Mucosa of stomach (tissue), 1 donor: ENCODE data around the gene MSMP.

ENCODE experiments used
- H3K27me3 ChIP-seq: one replicate; pipeline ENCODE4 v1.7.0; 2013; ENCODE audit warnings: mild to moderate bottlenecking, low read length; ENCODE audit not compliant: control insufficient read depth, insufficient read depth
- H3K36me3 ChIP-seq: one replicate; pipeline ENCODE4 v1.7.0; 2013; ENCODE audit warnings: low read length; ENCODE audit not compliant: control insufficient read depth, insufficient read depth
- H3K4me1 ChIP-seq: one replicate; pipeline ENCODE4 v1.7.0; 2013; ENCODE audit warnings: mild to moderate bottlenecking, low read length; ENCODE audit not compliant: control insufficient read depth, insufficient read depth
- H3K4me3 ChIP-seq: one replicate; pipeline ENCODE4 v1.7.0; 2013; ENCODE audit warnings: low read length
- H3K9ac ChIP-seq: one replicate; pipeline ENCODE4 v1.7.0; 2013; ENCODE audit warnings: mild to moderate bottlenecking, low read length, moderate library complexity
- H3K9me3 ChIP-seq: one replicate; pipeline ENCODE4 v1.7.0; 2013; ENCODE audit warnings: mild to moderate bottlenecking, low read length, moderate library complexity; ENCODE audit not compliant: control insufficient read depth
- donor health status: Pancreatic carcinoma.

The MSMP gene

GRCh38 chr9:35750256-35750531 is 3.9 kb downstream of the MSMP start:
- H3K4me3 ChIP-seq = peak overlapping the region; percentile 75

GRCh38 chr9:35749515-35750255 is 4.4 kb downstream of the MSMP start:
- Histone ChIP-seq H3K4me1 (peaks cover 31% of the 10 kb centered on the region), H3K4me3 (peak overlapping the region; percentile 75), H3K9ac (peak overlapping the region; percentile 93), H3K27me3 (no peaks in the 10 kb centered on the region), H3K36me3 (peaks cover 27% of the 10 kb centered on the region), H3K9me3 (no peaks in the 10 kb centered on the region)

More at GRCh38 chr9:35750256-35750531, 3.9 kb downstream of the MSMP start:
- Histone ChIP-seq H3K9me3 (no peaks in the 10 kb centered on the region), H3K36me3 (peaks cover 26% of the 10 kb centered on the region), H3K9ac (peak overlapping the region; percentile 93), H3K4me1 (peaks cover 30% of the 10 kb centered on the region), H3K27me3 (no peaks in the 10 kb centered on the region)

GRCh38 chr9:35748858-35749514 is 5.1 kb downstream of the MSMP start, which contains the start of the genes GBA2 and RGP1:
TSS of gene GBA2 (minus strand) at chr9:35749228. CDS start at chr9:35748704, 524 bp downstream.
TSS of gene RGP1 (plus strand) at chr9:35749287. CDS start at chr9:35749756, 469 bp downstream.
- H3K9me3 ChIP-seq = no peaks in the 10 kb centered on the region
- peak within 1 kb of the TSS; percentile 93 for H3K9ac ChIP-seq
- no peaks in the 10 kb centered on the region for H3K27me3 ChIP-seq
- peak within 1 kb of the TSS; percentile 75 for H3K4me3 ChIP-seq
- peaks cover 34% of the 10 kb centered on the region for H3K36me3 ChIP-seq
- peaks cover 31% of the 10 kb centered on the region for H3K4me1 ChIP-seq

GRCh38 chr9:35748242-35748857 is 5.7 kb downstream of the MSMP start:
- Histone ChIP-seq H3K9ac (peak overlapping the region; percentile 93), H3K4me3 (peak overlapping the region; percentile 60), H3K36me3 (peaks cover 33% of the 10 kb centered on the region), H3K27me3 (no peaks in the 10 kb centered on the region), H3K4me1 (peaks cover 31% of the 10 kb centered on the region), H3K9me3 (no peaks in the 10 kb centered on the region)

- no peaks in the 10 kb centered on the region for H3K27me3 ChIP-seq
- H3K9ac ChIP-seq = peak overlapping the region; percentile 93
- peaks cover 31% of the 10 kb centered on the region for H3K4me1 ChIP-seq
- peak overlapping the region; percentile 60 for H3K4me3 ChIP-seq
- H3K9me3 ChIP-seq = no peaks in the 10 kb centered on the region
- peaks cover 32% of the 10 kb centered on the region for H3K36me3 ChIP-seq
Observed at GRCh38 chr9:35746583-35746982, 7.5 kb downstream of the MSMP start.

- Histone ChIP-seq H3K27me3 (no peaks in the 10 kb centered on the region), H3K4me1 (peaks cover 28% of the 10 kb centered on the region), H3K4me3 (no peak overlapping the region), H3K9ac (peak overlapping the region; percentile 14), H3K36me3 (peaks cover 24% of the 10 kb centered on the region), H3K9me3 (no peaks in the 10 kb centered on the region)
Observed at GRCh38 chr9:35745569-35745968, 8.5 kb downstream of the MSMP start.

GRCh38 chr9:35743880-35744518 is 10.1 kb downstream of the MSMP start:
- Histone ChIP-seq H3K9me3 (no peaks in the 10 kb centered on the region), H3K9ac (no peak overlapping the region), H3K4me3 (no peak overlapping the region), H3K27me3 (no peaks in the 10 kb centered on the region), H3K36me3 (peaks cover 22% of the 10 kb centered on the region), H3K4me1 (peaks cover 19% of the 10 kb centered on the region)

- Histone ChIP-seq H3K9ac (no peak overlapping the region), H3K36me3 (peaks cover 25% of the 10 kb centered on the region), H3K9me3 (no peaks in the 10 kb centered on the region), H3K4me1 (peaks cover 19% of the 10 kb centered on the region), H3K4me3 (no peak overlapping the region), H3K27me3 (no peaks in the 10 kb centered on the region)
Observed at GRCh38 chr9:35743452-35743851, 10.6 kb downstream of the MSMP start.

GRCh38 chr9:35741740-35742139 is 12.3 kb downstream of the MSMP start:
- Histone ChIP-seq H3K9me3 (no peaks in the 10 kb centered on the region), H3K4me3 (no peak overlapping the region), H3K27me3 (no peaks in the 10 kb centered on the region), H3K9ac (no peak overlapping the region), H3K36me3 (peaks cover 42% of the 10 kb centered on the region), H3K4me1 (peaks cover 9% of the 10 kb centered on the region)

GRCh38 chr9:35740243-35740642 is 13.8 kb downstream of the MSMP start:
- no peaks in the 10 kb centered on the region for H3K27me3 ChIP-seq
- H3K9ac ChIP-seq = no peak overlapping the region
- H3K9me3 ChIP-seq = no peaks in the 10 kb centered on the region
- peaks cover 46% of the 10 kb centered on the region for H3K36me3 ChIP-seq
- peaks cover under 1% of the 10 kb centered on the region for H3K4me1 ChIP-seq
- H3K4me3 ChIP-seq = no peak overlapping the region

GRCh38 chr9:35738924-35739323 is 15.2 kb downstream of the MSMP start:
- H3K27me3 ChIP-seq = no peaks in the 10 kb centered on the region
- H3K36me3 ChIP-seq = peaks cover 38% of the 10 kb centered on the region
- peaks cover 3% of the 10 kb centered on the region for H3K4me1 ChIP-seq
- H3K9ac ChIP-seq = no peak overlapping the region
- no peak overlapping the region for H3K4me3 ChIP-seq
- no peaks in the 10 kb centered on the region for H3K9me3 ChIP-seq

GRCh38 chr9:35738186-35738585 is 15.9 kb downstream of the MSMP start:
- peaks cover 38% of the 10 kb centered on the region for H3K36me3 ChIP-seq
- no peaks in the 10 kb centered on the region for H3K27me3 ChIP-seq
- no peak overlapping the region for H3K4me3 ChIP-seq
- H3K9ac ChIP-seq = no peak overlapping the region
- peaks cover 10% of the 10 kb centered on the region for H3K4me1 ChIP-seq
- H3K9me3 ChIP-seq = no peaks in the 10 kb centered on the region
